Caco-2 (cell line): ENCODE results near the gene CHRD. TPM values are rescaled to one million over a fixed set of nuclear protein-coding genes. Genes with fewer than 3 reads are reported as not detected.

Source experiments
- BruUV-seq: library from RNA; stranded (reverse); fragments of 400-500 nt; replicated peaks from 2 replicates; lab custom pipeline; 2021; lab: Mats Ljungman, UMichigan
- CTCF ChIA-PET: fragments of 300-600 bp; sonication (Branson Sonifier 250); formaldehyde crosslinking; loops from one replicate; lab custom pipeline; 2022; ENCODE audit warnings: antibody characterized with exemption; lab: Charles Lee
- POLR2A ChIA-PET: fragments of 300-600 bp; sonication (Branson Sonifier 250); formaldehyde crosslinking; loops from one replicate; lab custom pipeline; 2022; ENCODE audit warnings: antibody characterized with exemption; lab: Charles Lee
- DNase-seq, 2 experiments: peaks; one replicate each; pipeline versions ENCODE4 v3.0.0 to v3.0.0-alpha.2; 2020 to 2022
- H3K27me3 ChIP-seq: replicated peaks from 2 replicates; pipeline ENCODE4 v1.6.0; 2011; ENCODE audit warnings: low read length; ENCODE audit not compliant: control insufficient read depth, insufficient read depth
- H3K36me3 ChIP-seq: 2 replicates; pipeline ENCODE4 v1.5.1; 2011; ENCODE audit warnings: low read length; ENCODE audit not compliant: control insufficient read depth, insufficient read depth
- H3K4me1 ChIP-seq: fragments of 250-450 bp; sonication (Bioruptor Pico); 2 replicates; pipeline ENCODE4 v1.5.1; 2020; ENCODE audit warnings: mild to moderate bottlenecking
- H3K4me3 ChIP-seq: 2 replicates; pipeline ENCODE4 v1.5.1; 2011; ENCODE audit warnings: low read depth, mild to moderate bottlenecking, control low read depth, low read length
- H3K9me3 ChIP-seq: fragments of 250-450 bp; sonication (Bioruptor Pico); 2 replicates; pipeline ENCODE4 v1.5.1; 2020; ENCODE audit warnings: mild to moderate bottlenecking, moderate library complexity
- H3K27ac Mint-ChIP-seq: one replicate; pipeline ENCODE4 v1.8.0; 2022; ENCODE audit warnings: mixed read lengths; ENCODE audit not compliant: unreplicated experiment
- H3K27me3 Mint-ChIP-seq: one replicate; pipeline ENCODE4 v1.8.0; 2022; ENCODE audit warnings: mixed read lengths; ENCODE audit not compliant: insufficient read depth, unreplicated experiment
- H3K36me3 Mint-ChIP-seq: one replicate; pipeline ENCODE4 v1.8.0; 2022; ENCODE audit warnings: mild to moderate bottlenecking, mixed read lengths; ENCODE audit not compliant: insufficient read depth, unreplicated experiment
- H3K4me1 Mint-ChIP-seq: one replicate; pipeline ENCODE4 v1.8.0; 2022; ENCODE audit warnings: low read depth, mixed read lengths; ENCODE audit not compliant: unreplicated experiment
- H3K4me3 Mint-ChIP-seq: one replicate; pipeline ENCODE4 v1.8.0; 2022; ENCODE audit warnings: mild to moderate bottlenecking, moderate library complexity, mixed read lengths; ENCODE audit not compliant: unreplicated experiment
- H3K9me3 Mint-ChIP-seq: one replicate; pipeline ENCODE4 v1.8.0; 2022; ENCODE audit warnings: mixed read lengths; ENCODE audit not compliant: unreplicated experiment
- intact Hi-C: fragments of 100-400 bp; cut with micrococcal nuclease; formaldehyde crosslinking; loops from one replicate; pipeline ENCODE4 v1.10.0; 2022; ENCODE audit not compliant: unreplicated experiment
- total RNA-seq: library from RNA; stranded (reverse); gene quantifications from 2 replicates; pipeline ENCODE4 v1.2.3, GENCODE V29; 2022
- TF ChIP-seq, protein P1 (sequence below), 2 experiments: fragments of 200-600 bp in 1 of 2; IDR thresholded peaks; 1 replicate in 1 of 2; 2 replicates in 1 of 2; pipeline versions ENCODE4 v1.5.1 to v1.8.0; 2011 to 2022; ENCODE audit warnings: antibody characterized with exemption in 1 of 2, control low read depth in 1 of 2, inconsistent platforms in 1 of 2, low read depth in 1 of 2, low read length in 1 of 2, mild to moderate bottlenecking in 1 of 2, moderate library complexity in 1 of 2; ENCODE audit not compliant: insufficient read depth in 1 of 2, severe bottlenecking in 1 of 2, unreplicated experiment in 1 of 2

Gene CHRD
- total RNA-seq, 1 experiment from 2014 or later = 6.4 TPM

DNA sequence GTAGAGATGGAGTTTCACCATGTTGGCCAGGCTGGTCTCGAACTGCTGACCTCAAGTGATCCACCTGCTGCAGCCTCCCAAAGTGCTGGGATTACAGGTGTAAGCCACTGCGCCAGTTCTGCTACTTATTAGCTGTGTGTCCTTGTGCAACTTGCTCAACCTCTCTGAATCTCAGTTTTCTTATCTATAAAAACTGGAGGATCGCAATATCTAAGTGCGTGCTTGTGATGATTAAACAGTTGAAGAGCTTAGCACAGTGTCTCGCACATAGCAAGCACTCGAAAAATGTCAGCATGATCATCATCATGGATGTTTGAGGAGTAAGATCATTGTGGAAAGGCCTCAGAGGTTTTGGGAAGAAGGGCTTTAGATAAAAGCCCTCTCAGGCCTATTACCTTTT is 29.2 kb upstream of the CHRD start:
- H3K27me3 Mint-ChIP-seq = no peaks in the 10 kb centered on the region
- H3K36me3 Mint-ChIP-seq = peaks cover 31% of the 10 kb centered on the region
- intact Hi-C loops = no loop called here
- H3K4me3 ChIP-seq = no peak overlapping the region
- no peak overlapping the region for H3K27ac Mint-ChIP-seq
- H3K4me3 Mint-ChIP-seq = no peak overlapping the region
- ChIA-PET CTCF (interaction anchor here (1.6 kb wide), 1 partner anchor 11 kb away, joined by 5 read pairs; the partner anchor contains the start of genes CLCN2 and POLR2H), POLR2A (interaction anchor here (1.4 kb wide), 1 partner anchor 12 kb away, joined by 7 read pairs; no protein-coding TSS in a partner anchor)
- no peaks in the 10 kb centered on the region for H3K4me1 ChIP-seq
- no peaks in the 10 kb centered on the region for H3K9me3 Mint-ChIP-seq
- peaks cover 1% of the 10 kb centered on the region; the same call in 1 of the 2 replicates for H3K36me3 ChIP-seq
- peaks cover 4% of the 10 kb centered on the region for H3K4me1 Mint-ChIP-seq
- H3K27me3 ChIP-seq = no peaks in the 10 kb centered on the region
- DNase-seq = no peak
- no peaks in the 10 kb centered on the region for H3K9me3 ChIP-seq
- TF ChIP-seq, protein P1, sequence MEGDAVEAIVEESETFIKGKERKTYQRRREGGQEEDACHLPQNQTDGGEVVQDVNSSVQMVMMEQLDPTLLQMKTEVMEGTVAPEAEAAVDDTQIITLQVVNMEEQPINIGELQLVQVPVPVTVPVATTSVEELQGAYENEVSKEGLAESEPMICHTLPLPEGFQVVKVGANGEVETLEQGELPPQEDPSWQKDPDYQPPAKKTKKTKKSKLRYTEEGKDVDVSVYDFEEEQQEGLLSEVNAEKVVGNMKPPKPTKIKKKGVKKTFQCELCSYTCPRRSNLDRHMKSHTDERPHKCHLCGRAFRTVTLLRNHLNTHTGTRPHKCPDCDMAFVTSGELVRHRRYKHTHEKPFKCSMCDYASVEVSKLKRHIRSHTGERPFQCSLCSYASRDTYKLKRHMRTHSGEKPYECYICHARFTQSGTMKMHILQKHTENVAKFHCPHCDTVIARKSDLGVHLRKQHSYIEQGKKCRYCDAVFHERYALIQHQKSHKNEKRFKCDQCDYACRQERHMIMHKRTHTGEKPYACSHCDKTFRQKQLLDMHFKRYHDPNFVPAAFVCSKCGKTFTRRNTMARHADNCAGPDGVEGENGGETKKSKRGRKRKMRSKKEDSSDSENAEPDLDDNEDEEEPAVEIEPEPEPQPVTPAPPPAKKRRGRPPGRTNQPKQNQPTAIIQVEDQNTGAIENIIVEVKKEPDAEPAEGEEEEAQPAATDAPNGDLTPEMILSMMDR (IDR thresholded peaks at IDR 0.05; ENCODE audit: insufficient read depth in 1 of 2, low read depth in 1 of 2, low read length in 1 of 2, severe bottlenecking in 1 of 2, unreplicated experiment in 1 of 2) = no peak
- BruUV-seq = no TSS peak

DNA sequence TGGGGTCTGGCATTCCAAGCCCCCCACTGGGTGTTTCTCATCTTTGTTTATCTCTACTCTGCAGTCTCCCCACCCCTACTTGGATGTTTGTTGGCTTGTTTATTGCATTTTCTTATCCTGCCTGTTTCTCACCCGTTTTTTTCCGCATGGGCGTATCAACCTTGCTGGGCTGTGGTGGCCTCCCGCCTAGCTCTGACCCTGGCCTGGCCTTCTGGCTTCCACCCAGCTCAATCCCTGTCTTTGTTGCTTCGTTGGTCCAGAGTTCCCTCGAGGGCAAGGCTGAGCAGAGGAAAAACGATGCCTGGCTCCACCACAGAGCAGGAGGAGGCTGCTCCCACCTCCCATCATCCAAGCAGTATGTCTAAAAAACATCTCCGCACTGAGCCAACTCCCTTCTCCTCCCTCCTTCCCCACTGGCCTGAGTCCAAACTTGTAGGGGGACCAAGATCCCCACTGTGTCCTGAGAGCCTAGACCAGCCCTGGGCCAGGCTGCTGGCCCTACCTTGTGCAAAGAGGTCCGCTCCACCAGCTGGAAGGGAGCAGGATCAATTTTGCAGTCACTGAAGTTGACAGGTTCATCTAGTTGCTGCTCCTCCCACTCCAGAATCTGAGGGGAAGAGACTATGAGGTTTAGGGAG is 28.2 kb upstream of the CHRD start:
- Mint-ChIP-seq H3K9me3 (no peaks in the 10 kb centered on the region), H3K27ac (no peak overlapping the region), H3K4me1 (no peaks in the 10 kb centered on the region), H3K36me3 (peaks cover 26% of the 10 kb centered on the region), H3K27me3 (no peaks in the 10 kb centered on the region), H3K4me3 (no peak overlapping the region)
- no peak for DNase-seq
- Histone ChIP-seq H3K36me3 (peaks cover 1% of the 10 kb centered on the region; the same call in 1 of the 2 replicates), H3K4me3 (no peak overlapping the region), H3K9me3 (no peaks in the 10 kb centered on the region), H3K4me1 (no peaks in the 10 kb centered on the region), H3K27me3 (no peaks in the 10 kb centered on the region)
- no TSS peak for BruUV-seq
- POLR2A ChIA-PET = interaction anchor here (0.6 to 1.4 kb wide), 2 partner anchors 11 to 15 kb away, joined by 5 to 7 read pairs; no protein-coding TSS in a partner anchor
- CTCF ChIA-PET = interaction anchor here (1.6 kb wide), 1 partner anchor 10 kb away, joined by 5 read pairs; the partner anchor contains the start of genes CLCN2 and POLR2H
- intact Hi-C loops = no loop called here
- TF ChIP-seq, protein P1 (IDR thresholded peaks at IDR 0.05; ENCODE audit: insufficient read depth in 1 of 2, low read depth in 1 of 2, low read length in 1 of 2, severe bottlenecking in 1 of 2, unreplicated experiment in 1 of 2) = no peak

DNA sequence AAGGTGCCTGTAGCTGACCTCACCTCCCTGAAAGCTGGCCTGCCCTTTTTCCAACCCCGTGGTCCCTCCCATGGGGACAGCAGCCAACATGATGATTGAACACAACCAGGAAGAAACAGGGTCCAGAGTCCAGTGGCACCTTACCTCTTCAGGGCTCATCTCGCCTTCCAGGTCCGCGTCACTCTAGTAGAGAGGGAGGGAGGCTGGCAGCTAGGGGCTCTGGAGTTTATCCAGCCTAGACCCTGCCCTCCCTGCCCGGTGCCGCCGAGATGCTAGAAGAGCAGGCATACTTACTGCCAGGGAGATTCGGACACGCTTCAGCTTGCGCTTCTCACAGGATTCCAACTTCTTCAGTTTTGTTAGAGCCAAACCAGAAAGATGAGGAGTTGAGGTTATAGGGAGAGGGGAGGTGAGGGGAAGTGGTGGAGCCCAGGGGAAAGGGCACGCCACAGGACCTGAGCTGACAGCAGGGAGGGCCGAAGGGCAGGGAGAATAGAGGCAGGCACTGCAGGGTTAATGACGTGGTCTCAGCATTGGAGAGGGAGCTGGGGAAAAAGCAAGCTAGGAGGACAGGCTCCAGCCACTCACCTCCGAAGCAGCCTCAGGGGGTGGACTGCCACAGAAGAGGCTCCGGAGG is 27.6 kb upstream of the CHRD start:
- TF ChIP-seq, protein P1 (IDR thresholded peaks at IDR 0.05; ENCODE audit: insufficient read depth in 1 of 2, low read depth in 1 of 2, low read length in 1 of 2, severe bottlenecking in 1 of 2, unreplicated experiment in 1 of 2) = no peak
- Mint-ChIP-seq H3K9me3 (no peaks in the 10 kb centered on the region), H3K27ac (no peak overlapping the region), H3K36me3 (peaks cover 26% of the 10 kb centered on the region), H3K27me3 (no peaks in the 10 kb centered on the region), H3K4me1 (no peaks in the 10 kb centered on the region), H3K4me3 (no peak overlapping the region)
- no peak for DNase-seq
- intact Hi-C loops = no loop called here
- H3K36me3 ChIP-seq = peaks cover 1% of the 10 kb centered on the region; the same call in 1 of the 2 replicates
- H3K9me3 ChIP-seq = no peaks in the 10 kb centered on the region
- CTCF ChIA-PET = interaction anchor here (1.6 kb wide), 1 partner anchor 10 kb away, joined by 5 read pairs; the partner anchor contains the start of genes CLCN2 and POLR2H
- H3K4me1 ChIP-seq = no peaks in the 10 kb centered on the region
- H3K27me3 ChIP-seq = no peaks in the 10 kb centered on the region
- POLR2A ChIA-PET = no interaction called here
- BruUV-seq = no TSS peak
- H3K4me3 ChIP-seq = no peak overlapping the region
